HG03342 (cell line): Measurements from ENCODE around the gene SH2D3C.
A peak's percentile ranks its signal among the peaks of the same experiment; 100 is the strongest.

Experiments used
- ATAC-seq: cut with Tn5 transposase; IDR thresholded peaks from one replicate; pipeline ENCODE4 v1.9.1; 2021; ENCODE audit warnings: mild to moderate bottlenecking, moderate library complexity; ENCODE audit not compliant: unreplicated experiment

The SH2D3C gene

DNA sequence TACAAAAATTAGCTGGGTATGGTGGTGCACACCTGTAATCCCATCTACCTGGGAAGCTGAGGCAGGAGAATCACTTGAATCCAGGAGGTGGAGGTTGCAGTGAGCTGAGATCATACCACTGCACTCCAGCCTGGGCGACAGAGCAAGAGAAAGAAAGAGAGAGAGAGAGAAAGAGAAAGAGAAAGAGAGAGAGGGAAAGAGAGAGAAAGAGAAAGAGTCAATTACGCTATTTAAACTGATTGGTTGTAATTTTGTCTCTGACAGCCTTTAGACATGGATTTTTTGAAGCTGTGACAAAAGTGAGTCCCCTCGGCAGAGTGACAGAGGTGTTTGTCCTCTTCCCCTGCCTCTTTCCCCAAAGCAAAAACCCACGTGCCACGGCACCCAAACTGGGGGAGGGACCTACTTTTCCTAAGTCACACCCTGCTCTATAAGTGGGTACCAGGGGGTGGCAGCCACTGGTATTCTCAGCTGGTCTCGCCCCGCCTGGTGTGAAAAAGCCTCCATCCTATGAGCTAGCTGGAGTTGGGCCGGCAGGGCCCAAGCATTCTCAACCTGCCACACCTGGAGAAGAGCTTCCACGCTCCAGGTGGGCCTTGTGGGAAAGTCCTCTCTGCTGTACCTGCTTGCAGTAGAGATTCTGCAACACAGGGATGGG is 75.0 kb downstream of the SH2D3C start:
- ATAC-seq = no peak

GRCh38 chr9:127700594-127701255 is 77.7 kb downstream of the SH2D3C start:
- ATAC-seq = no peak

DNA sequence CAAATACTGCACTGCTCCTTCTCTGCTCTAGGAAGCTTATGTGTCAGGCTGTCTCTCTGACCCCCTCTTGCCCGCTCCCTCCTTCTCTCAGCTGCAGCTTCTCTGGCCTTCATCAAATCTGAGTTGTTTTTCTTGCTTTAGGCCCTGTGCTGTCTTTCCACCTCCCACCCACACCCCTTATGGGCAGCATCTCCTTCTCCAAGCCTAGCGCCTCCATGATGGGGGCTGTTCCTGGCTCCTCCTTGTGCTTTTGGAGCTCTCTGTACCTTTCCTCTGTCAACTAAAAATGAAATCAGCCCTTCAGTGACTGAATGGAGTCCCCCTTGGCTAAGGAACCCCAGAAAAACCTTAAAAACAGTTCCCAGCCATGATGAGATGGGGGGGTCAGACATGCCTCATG is 78.3 kb downstream of the SH2D3C start:
- no peak for ATAC-seq

GRCh38 chr9:127698985-127699670 is 79.3 kb downstream of the SH2D3C start:
- peak; percentile 89 for ATAC-seq

DNA sequence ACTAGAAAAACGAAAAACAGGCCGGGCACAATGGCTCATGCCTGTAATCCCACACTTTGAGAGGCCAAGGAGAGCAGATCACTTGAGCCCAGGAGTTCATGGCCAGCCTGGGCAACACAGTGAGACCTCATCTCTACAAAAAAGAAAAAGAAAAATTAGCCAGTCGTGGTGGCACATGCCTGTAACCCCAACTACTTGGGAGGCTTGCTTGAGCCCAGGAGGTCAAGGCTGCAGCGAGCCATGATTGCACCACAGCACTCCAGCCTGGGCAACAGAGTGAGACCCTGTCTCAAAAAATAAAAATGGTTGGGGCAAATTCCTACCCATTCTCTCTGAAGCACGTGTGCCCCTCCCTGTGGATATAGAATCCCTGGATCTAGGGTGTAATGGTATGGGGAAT is 80.1 kb downstream of the SH2D3C start:
- ATAC-seq = no peak

- no peak for ATAC-seq
These were observed 80.9 kb downstream of the SH2D3C start for GRCh38 chr9:127697575-127697974.

GRCh38 chr9:127694890-127695720 is 83.4 kb downstream of the SH2D3C start:
- no peak for ATAC-seq

GRCh38 chr9:127693697-127694096 is 84.8 kb downstream of the SH2D3C start:
- ATAC-seq = no peak

- ATAC-seq = no peak
These were observed 85.3 kb downstream of the SH2D3C start for GRCh38 chr9:127693143-127693542.

DNA sequence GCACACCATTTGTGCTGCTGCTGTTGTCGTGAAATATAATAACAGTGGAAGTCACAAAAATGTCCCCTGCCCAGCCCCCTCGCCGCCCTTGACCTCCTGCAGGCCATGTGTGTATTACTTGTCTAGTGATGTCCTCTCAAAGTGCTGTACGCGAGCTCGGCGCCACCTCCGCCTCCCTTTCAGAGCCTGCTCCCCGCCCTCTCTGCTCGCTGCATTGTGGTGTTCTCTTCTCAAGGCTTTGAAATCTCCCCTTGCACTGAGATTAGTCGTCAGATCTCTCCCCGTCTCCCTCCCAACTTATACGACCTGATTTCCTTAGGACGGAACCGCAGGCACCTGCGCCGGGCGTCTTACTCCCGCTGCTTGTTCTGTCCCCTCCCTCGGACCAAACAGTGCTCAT is 86.4 kb downstream of the SH2D3C start:
- no peak for ATAC-seq

- no peak for ATAC-seq
These were observed 87.7 kb downstream of the SH2D3C start for GRCh38 chr9:127690735-127691134.

GRCh38 chr9:127689329-127690000 is 89.0 kb downstream of the SH2D3C start:
- no peak for ATAC-seq
